IMR-90 (cell line): ENCODE data around the gene TMED10. TPM values are rescaled to one million over a fixed set of nuclear protein-coding genes. Genes with fewer than 3 reads are reported as not detected.

Experiments
- ATAC-seq: fragments of 200-7000 bp; cut with Tn5 transposase; 2 replicates; pipeline ENCODE4 v1.9.1; 2020; ENCODE audit warnings: low read depth, mild to moderate bottlenecking, moderate library complexity
- BruUV-seq: library from RNA; stranded (reverse); fragments of 400-500 nt; replicated peaks from 2 replicates; lab custom pipeline; 2021; lab: Mats Ljungman, UMichigan
- CTCF ChIA-PET: fragments of 300-600 bp; formaldehyde crosslinking; extraction: SDS; loops from one replicate; lab custom pipeline; 2021; ENCODE audit warnings: antibody characterized with exemption; lab: Yijun Ruan, JAX
- POLR2A ChIA-PET: fragments of 300-600 bp; sonication (Branson Sonifier 250); formaldehyde crosslinking; loops from one replicate; lab custom pipeline; 2022; ENCODE audit warnings: antibody characterized with exemption; ENCODE audit not compliant: unreplicated experiment; lab: Charles Lee
- DNase-seq: peaks from one replicate; pipeline ENCODE4 v3.0.0; 2013
- H2AFZ ChIP-seq: replicated peaks from 2 replicates; pipeline ENCODE3; 2013; ENCODE audit warnings: low read length, mild to moderate bottlenecking; ENCODE audit not compliant: poor library complexity
- H2AK5ac ChIP-seq: 2 replicates; pipeline ENCODE4 v1.6.1; 2013; ENCODE audit warnings: low read depth, low read length, inconsistent platforms
- H2AK9ac ChIP-seq: replicated peaks from 2 replicates; pipeline ENCODE3; 2013; ENCODE audit warnings: mild to moderate bottlenecking, low read depth, low read length, moderate library complexity; ENCODE audit not compliant: poor library complexity
- H2BK120ac ChIP-seq: 2 replicates; pipeline ENCODE4 v1.6.1; 2013; ENCODE audit warnings: low read depth, low read length, inconsistent platforms
- H2BK15ac ChIP-seq: 3 replicates; pipeline ENCODE4 v1.6.1; 2013; ENCODE audit warnings: low read depth, low read length, inconsistent platforms
- H2BK20ac ChIP-seq: 2 replicates; pipeline ENCODE4 v1.6.1; 2013; ENCODE audit warnings: low read depth, mild to moderate bottlenecking, inconsistent platforms, low read length, moderate library complexity
- H2BK5ac ChIP-seq: 2 replicates; pipeline ENCODE4 v1.6.1; 2013; ENCODE audit warnings: mild to moderate bottlenecking, low read depth, low read length, inconsistent platforms; ENCODE audit not compliant: poor library complexity, severe bottlenecking
- H3K14ac ChIP-seq: replicated peaks from 2 replicates; pipeline ENCODE4 v1.6.1; 2013; ENCODE audit warnings: low read depth, low read length, inconsistent platforms
- H3K18ac ChIP-seq: 2 replicates; pipeline ENCODE4 v1.6.1; 2013; ENCODE audit warnings: low read depth, low read length, control low read depth
- H3K23ac ChIP-seq: 2 replicates; pipeline ENCODE4 v1.6.1; 2013; ENCODE audit warnings: low read depth, low read length, inconsistent platforms
- H3K27ac ChIP-seq: 2 replicates; pipeline ENCODE4 v1.5.1; 2013; ENCODE audit warnings: mild to moderate bottlenecking, control low read depth, low read length; ENCODE audit not compliant: insufficient read depth
- H3K27me3 ChIP-seq: 2 replicates; pipeline ENCODE4 v1.6.1; 2013; ENCODE audit warnings: low read length; ENCODE audit not compliant: control insufficient read depth, insufficient read depth
- H3K36me3 ChIP-seq: 2 replicates; pipeline ENCODE4 v1.6.1; 2013; ENCODE audit warnings: low read length, mixed read lengths; ENCODE audit not compliant: control insufficient read depth, insufficient read depth
- H3K4ac ChIP-seq: 2 replicates; pipeline ENCODE4 v1.6.1; 2013; ENCODE audit warnings: low read depth, low read length, inconsistent platforms
- H3K4me1 ChIP-seq: 2 replicates; pipeline ENCODE4 v1.6.1; 2013; ENCODE audit warnings: low read length, mixed read lengths; ENCODE audit not compliant: control insufficient read depth, insufficient read depth
- H3K4me2 ChIP-seq: 2 replicates; pipeline ENCODE4 v1.6.1; 2013; ENCODE audit warnings: low read depth, mild to moderate bottlenecking, control low read depth, low read length, moderate library complexity
- H3K4me3 ChIP-seq: 2 replicates; pipeline ENCODE4 v1.5.1; 2013; ENCODE audit warnings: low read depth, mild to moderate bottlenecking, control low read depth, low read length, moderate library complexity; ENCODE audit not compliant: insufficient read depth
- H3K56ac ChIP-seq: 2 replicates; pipeline ENCODE4 v1.6.1; 2013; ENCODE audit warnings: low read length, inconsistent platforms; ENCODE audit not compliant: insufficient read depth; ENCODE audit errors: extremely low read depth
- H3K79me1 ChIP-seq, 2 experiments: 2 replicates each; pipeline ENCODE4 v1.6.1; 2013; ENCODE audit warnings: low read length in 2 of 2, inconsistent platforms in 1 of 2, low read depth in 1 of 2
- H3K9ac ChIP-seq: 2 replicates; pipeline ENCODE4 v1.6.1; 2013; ENCODE audit warnings: low read depth, low read length, control low read depth
- H3K9me1 ChIP-seq: 2 replicates; pipeline ENCODE4 v1.6.1; 2013; ENCODE audit warnings: low read length, inconsistent platforms; ENCODE audit not compliant: insufficient read depth
- H3K9me3 ChIP-seq: 2 replicates; pipeline ENCODE4 v1.6.1; 2013; ENCODE audit warnings: low read length; ENCODE audit not compliant: control insufficient read depth, insufficient read depth
- H4K20me1 ChIP-seq: 2 replicates; pipeline ENCODE4 v1.6.1; 2013; ENCODE audit warnings: low read length, inconsistent platforms; ENCODE audit not compliant: insufficient read depth
- H4K5ac ChIP-seq: 2 replicates; pipeline ENCODE4 v1.6.1; 2013; ENCODE audit warnings: mild to moderate bottlenecking, low read depth, low read length, control low read depth
- H4K8ac ChIP-seq, 2 experiments: 2 replicates each; pipeline ENCODE4 v1.6.1; 2013; ENCODE audit warnings: low read depth in 2 of 2, low read length in 2 of 2, control low read depth in 1 of 2, inconsistent platforms in 1 of 2
- H4K91ac ChIP-seq: 2 replicates; pipeline ENCODE4 v1.6.1; 2013; ENCODE audit warnings: low read depth, low read length, inconsistent platforms; ENCODE audit not compliant: insufficient read depth
- BHLHE40 ChIP-seq: fragments of 150-350 bp; IDR thresholded peaks from 2 replicates; pipeline ENCODE4 v1.6.1; 2016; ENCODE audit warnings: mild to moderate bottlenecking, low read depth, low read length
- CHD1 ChIP-seq: IDR thresholded peaks from 2 replicates; pipeline ENCODE4 v1.6.1; 2012; ENCODE audit warnings: low read depth, low read length, improper control_type of control experiment
- CTCF ChIP-seq: conservative IDR thresholded peaks from 2 replicates; pipeline ENCODE4 v1.5.1; 2012; ENCODE audit warnings: mild to moderate bottlenecking, low read depth, low read length, improper control_type of control experiment
- MAZ ChIP-seq: IDR thresholded peaks from 2 replicates; pipeline ENCODE4 v1.6.1; 2012; ENCODE audit warnings: low read depth, mild to moderate bottlenecking, low read length, improper control_type of control experiment, moderate library complexity, borderline replicate concordance
- MXI1 ChIP-seq: IDR thresholded peaks from 2 replicates; pipeline ENCODE4 v1.6.1; 2012; ENCODE audit warnings: low read depth, mild to moderate bottlenecking, low read length, moderate library complexity, borderline replicate concordance
- NFE2L2 ChIP-seq: fragments of 150-350 bp; IDR thresholded peaks from 2 replicates; pipeline ENCODE4 v1.6.1; 2016; ENCODE audit warnings: low read depth, mild to moderate bottlenecking, low read length
- POLR2A ChIP-seq: IDR thresholded peaks from 2 replicates; pipeline ENCODE4 v1.6.1; 2012; ENCODE audit warnings: mild to moderate bottlenecking, low read depth, low read length
- RAD21 ChIP-seq: IDR thresholded peaks from 2 replicates; pipeline ENCODE4 v1.6.1; 2012; ENCODE audit warnings: low read length, improper control_type of control experiment
- USF2 ChIP-seq: fragments of 150-350 bp; IDR thresholded peaks from 2 replicates; pipeline ENCODE4 v1.6.1; 2017; ENCODE audit warnings: mild to moderate bottlenecking, antibody characterized with exemption, low read length, low read depth
- WGBS, 2 experiments: methylation state at CpG; one replicate each; pipeline versions ENCODE4 v1.1.5 to v1.1.7; 2013; ENCODE audit warnings: missing lambda C conversion rate in 2 of 2; ENCODE audit not compliant: insufficient read length in 1 of 2; ENCODE audit errors: extremely low coverage in 2 of 2; 5-methylcytosine and 5-hydroxymethylcytosine counted together
- dilution Hi-C: fragments of 300-500 bp; cut with HindIII; formaldehyde crosslinking; loops from one replicate; pipeline ENCODE4 v1.14.3; 2018; ENCODE audit warnings: low sequenced_read_pairs; ENCODE audit not compliant: unreplicated experiment
- in situ Hi-C: fragments of 300-500 bp; cut with MboI; formaldehyde crosslinking; loops from 3 replicates; pipeline ENCODE4 v1.14.3; 2019; ENCODE audit warnings: low sequenced_read_pairs, inconsistent platforms, mixed read lengths
- intact Hi-C: fragments of 100-400 bp; cut with micrococcal nuclease; formaldehyde crosslinking; loops from 2 replicates; pipeline ENCODE4 v1.10.0; 2022
- polyA plus RNA-seq, 3 experiments: library from polyadenylated mRNA; depleted of rRNA; stranded (reverse); fragments of >200 nt; gene quantifications; 2 replicates each; pipeline ENCODE4 v1.2.3, GENCODE V29; 2012; ENCODE audit warnings: low replicate concordance in 1 of 3
- total RNA-seq: library from RNA; depleted of rRNA; stranded (reverse); fragments of >200 nt; gene quantifications from 2 replicates; pipeline ENCODE4 v1.2.3, GENCODE V29; 2012
- TF ChIP-seq, protein P1 (sequence below): fragments of 150-350 bp; IDR thresholded peaks from 2 replicates; pipeline ENCODE4 v1.6.1; 2016; ENCODE audit warnings: low read depth, mild to moderate bottlenecking, low read length, moderate library complexity, borderline replicate concordance

The TMED10 gene
- total and polyA plus RNA-seq, 2 of the 4 experiments (the other 2 are of a cell fraction): 254 to 441 TPM

DNA sequence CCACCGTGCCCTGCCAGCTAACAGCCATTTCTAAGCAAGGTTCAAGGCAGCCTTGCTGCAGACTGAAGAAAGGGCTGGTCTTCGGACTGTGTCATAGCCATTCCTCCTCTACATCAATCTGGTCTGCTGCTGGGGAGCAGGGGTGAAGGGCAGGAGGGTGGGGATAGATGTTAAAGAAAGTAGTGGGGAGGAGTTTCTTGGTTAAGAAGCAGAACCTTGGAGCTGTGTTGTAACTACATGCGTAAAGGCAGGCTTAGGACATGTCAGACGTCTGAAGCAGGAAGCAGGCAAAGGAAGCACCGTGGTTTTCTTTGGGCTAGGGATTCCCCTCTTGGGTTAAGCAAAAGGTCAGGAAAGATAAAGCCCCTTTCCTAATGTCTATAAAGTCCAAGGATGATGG is 31.5 kb downstream of the TMED10 start:
- H4K91ac ChIP-seq: no peak overlapping the region
- dilution Hi-C loops (loop anchor here (25.0 kb wide), 1 partner anchor 167 kb away; no protein-coding TSS in a partner anchor), in situ Hi-C loops (no loop called here)

More for the DNA sequence above, 31.5 kb downstream of the TMED10 start:
- H4K8ac ChIP-seq: no peak overlapping the region
- H2BK5ac ChIP-seq: no peak overlapping the region
- no peak overlapping the region for H4K5ac ChIP-seq
- no peak overlapping the region for H3K23ac ChIP-seq
- H3K56ac ChIP-seq: no peak overlapping the region
- DNase-seq (no peak), ATAC-seq (no peak)
- ChIA-PET POLR2A (no interaction called here), CTCF (interaction anchor here (0.6 kb wide), 1 partner anchor 118 kb away, joined by 3 read pairs; no protein-coding TSS in a partner anchor)
- no peak overlapping the region for H2BK20ac ChIP-seq
- no peak overlapping the region for H3K4me3 ChIP-seq
- TF ChIP-seq BHLHE40 (no peak), CHD1 (no peak), MAZ (no peak), MXI1 (no peak), CTCF (no peak), RAD21 (no peak), USF2 (no peak), NFE2L2 (no peak), POLR2A (no peak)
- TF ChIP-seq, protein P1, sequence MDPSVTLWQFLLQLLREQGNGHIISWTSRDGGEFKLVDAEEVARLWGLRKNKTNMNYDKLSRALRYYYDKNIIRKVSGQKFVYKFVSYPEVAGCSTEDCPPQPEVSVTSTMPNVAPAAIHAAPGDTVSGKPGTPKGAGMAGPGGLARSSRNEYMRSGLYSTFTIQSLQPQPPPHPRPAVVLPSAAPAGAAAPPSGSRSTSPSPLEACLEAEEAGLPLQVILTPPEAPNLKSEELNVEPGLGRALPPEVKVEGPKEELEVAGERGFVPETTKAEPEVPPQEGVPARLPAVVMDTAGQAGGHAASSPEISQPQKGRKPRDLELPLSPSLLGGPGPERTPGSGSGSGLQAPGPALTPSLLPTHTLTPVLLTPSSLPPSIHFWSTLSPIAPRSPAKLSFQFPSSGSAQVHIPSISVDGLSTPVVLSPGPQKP: no peak
- H3K9me1 ChIP-seq: no peaks in the 10 kb centered on the region; the same call in 1 of the 2 replicates
- no peak overlapping the region for H3K4me2 ChIP-seq
- H2BK120ac ChIP-seq: no peak overlapping the region
- no peaks in the 10 kb centered on the region for H3K9me3 ChIP-seq
- no peak overlapping the region for H3K14ac ChIP-seq
- no peak overlapping the region for H3K27ac ChIP-seq
- no TSS peak for BruUV-seq
- no CpG with 5 or more reads among the region's 5 CpGs for WGBS, 2 experiments
- H2AK9ac ChIP-seq: no peak overlapping the region
- H3K9ac ChIP-seq: no peak overlapping the region
- intact Hi-C loops: loop anchor here (5.0 kb wide), 2 partner anchors 132 to 417 kb away; partner anchors contain the start of gene FOS
- no peak overlapping the region for H2BK15ac ChIP-seq
- no peak overlapping the region for H2AK5ac ChIP-seq
- peaks cover 4% of the 10 kb centered on the region for H3K36me3 ChIP-seq
- peaks cover 22% of the 10 kb centered on the region for H4K20me1 ChIP-seq
- no peak overlapping the region for H2AFZ ChIP-seq
- peaks cover 2% of the 10 kb centered on the region; the same call in 1 of the 2 replicates for H3K4me1 ChIP-seq
- H3K18ac ChIP-seq: no peak overlapping the region
- no peaks in the 10 kb centered on the region for H3K27me3 ChIP-seq
- no peak overlapping the region for H3K4ac ChIP-seq
- peaks cover 28 to 67% of the 10 kb centered on the region in 2 experiments for H3K79me1 ChIP-seq
